Gastrocnemius medialis (tissue), 4 donors: ENCODE data around the gene MINK1.

Source experiments
- POLR2A ChIP-seq, 2 donors: fragments of 450-650 bp; IDR thresholded peaks; one replicate each; pipeline ENCODE4 v1.6.1; 2017; ENCODE audit warnings: antibody characterized with exemption in 2 of 2, mild to moderate bottlenecking in 2 of 2, moderate library complexity in 2 of 2
- TF ChIP-seq, protein P1 (sequence below), 5 experiments: fragments of 450-650 bp in 3 of 5; fragments of 200-600 bp in 2 of 5; sonication (generic) in 2 of 5; IDR thresholded peaks in 4 of 5; conservative IDR thresholded peaks in 1 of 5; 1 replicate in 4 of 5; 2 replicates in 1 of 5; pipeline ENCODE4 v1.5.1; 2016 to 2019; ENCODE audit warnings: antibody characterized with exemption in 5 of 5, mild to moderate bottlenecking in 3 of 5, moderate library complexity in 3 of 5

DNA sequence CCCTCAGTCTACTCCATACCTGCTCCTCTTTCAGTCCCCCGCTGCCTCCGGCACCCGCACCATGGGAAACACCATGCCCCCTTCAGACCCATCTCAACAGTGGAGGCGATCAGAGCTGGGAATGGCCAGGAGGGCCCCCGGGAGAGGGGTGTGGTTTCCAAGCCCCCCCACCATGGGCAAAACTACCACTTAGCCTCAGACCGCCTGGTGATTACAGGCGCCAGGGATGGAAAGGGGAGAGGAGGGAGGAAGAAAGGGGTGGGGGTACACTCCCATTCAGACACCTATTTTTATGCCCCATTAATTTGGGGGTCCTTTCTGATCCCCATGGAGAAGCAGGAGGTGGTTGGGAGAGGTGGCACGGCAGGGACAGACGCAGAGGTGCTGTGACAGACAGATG lies 30.9 kb upstream of the MINK1 start, which contains the start of gene C17orf114:
- TF ChIP-seq, protein P1, sequence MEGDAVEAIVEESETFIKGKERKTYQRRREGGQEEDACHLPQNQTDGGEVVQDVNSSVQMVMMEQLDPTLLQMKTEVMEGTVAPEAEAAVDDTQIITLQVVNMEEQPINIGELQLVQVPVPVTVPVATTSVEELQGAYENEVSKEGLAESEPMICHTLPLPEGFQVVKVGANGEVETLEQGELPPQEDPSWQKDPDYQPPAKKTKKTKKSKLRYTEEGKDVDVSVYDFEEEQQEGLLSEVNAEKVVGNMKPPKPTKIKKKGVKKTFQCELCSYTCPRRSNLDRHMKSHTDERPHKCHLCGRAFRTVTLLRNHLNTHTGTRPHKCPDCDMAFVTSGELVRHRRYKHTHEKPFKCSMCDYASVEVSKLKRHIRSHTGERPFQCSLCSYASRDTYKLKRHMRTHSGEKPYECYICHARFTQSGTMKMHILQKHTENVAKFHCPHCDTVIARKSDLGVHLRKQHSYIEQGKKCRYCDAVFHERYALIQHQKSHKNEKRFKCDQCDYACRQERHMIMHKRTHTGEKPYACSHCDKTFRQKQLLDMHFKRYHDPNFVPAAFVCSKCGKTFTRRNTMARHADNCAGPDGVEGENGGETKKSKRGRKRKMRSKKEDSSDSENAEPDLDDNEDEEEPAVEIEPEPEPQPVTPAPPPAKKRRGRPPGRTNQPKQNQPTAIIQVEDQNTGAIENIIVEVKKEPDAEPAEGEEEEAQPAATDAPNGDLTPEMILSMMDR (IDR thresholded peaks at IDR 0.05 in 4 of 5, conservative IDR thresholded peaks at IDR 0.05 in 1 of 5) = no peak
- TF ChIP-seq POLR2A (IDR thresholded peaks at IDR 0.05) = no peak
